Nephron (organoid): Measurements from ENCODE around the gene MTFMT.

Source experiments
- H3K27ac Mint-ChIP-seq, 3 experiments: 2 replicates each; pipeline ENCODE4 v1.8.0; 2020; ENCODE audit warnings: mixed read lengths in 3 of 3, mild to moderate bottlenecking in 2 of 3, moderate library complexity in 1 of 3
- H3K27me3 Mint-ChIP-seq: 2 replicates; pipeline ENCODE4 v1.8.0; 2021; ENCODE audit warnings: low read depth, mild to moderate bottlenecking, moderate library complexity, mixed read lengths
- H3K36me3 Mint-ChIP-seq: 2 replicates; pipeline ENCODE4 v1.8.0; 2020; ENCODE audit warnings: low read depth, mixed read lengths
- H3K4me1 Mint-ChIP-seq: 2 replicates; pipeline ENCODE4 v1.8.0; 2020; ENCODE audit warnings: mixed read lengths
- H3K4me3 Mint-ChIP-seq, 3 experiments: 2 replicates each; pipeline ENCODE4 v1.8.0; 2020; ENCODE audit warnings: mild to moderate bottlenecking in 3 of 3, mixed read lengths in 3 of 3, moderate library complexity in 2 of 3
- H3K9me3 Mint-ChIP-seq: 2 replicates; pipeline ENCODE4 v1.8.0; 2020; ENCODE audit warnings: mixed read lengths
- CTCF ChIP-seq, 3 experiments: fragments of 200-600 bp; sonication (generic); IDR thresholded peaks; one replicate each; pipeline ENCODE4 v1.5.0; 2021; ENCODE audit warnings: antibody characterized with exemption in 3 of 3; ENCODE audit not compliant: unreplicated experiment in 3 of 3

The MTFMT gene

GRCh38 chr15:65057549-65057940, 28.1 kb upstream of the MTFMT start:
- H3K36me3 Mint-ChIP-seq: peaks cover 53% of the 10 kb centered on the region
- peak overlapping the region in 2 of 3 experiments; percentile 50 to 94 for H3K27ac Mint-ChIP-seq
- no peak for TF ChIP-seq CTCF (IDR thresholded peaks at IDR 0.05; ENCODE audit: unreplicated experiment in 3 of 3)
- no peak overlapping the region for H3K4me3 Mint-ChIP-seq
- H3K27me3 Mint-ChIP-seq: no peaks in the 10 kb centered on the region
- peaks cover 11% of the 10 kb centered on the region for H3K4me1 Mint-ChIP-seq
- H3K9me3 Mint-ChIP-seq: no peaks in the 10 kb centered on the region

- peak overlapping the region; percentile 48 to 94 (median 50) for H3K27ac Mint-ChIP-seq
- H3K4me3 Mint-ChIP-seq: no peak overlapping the region
- H3K9me3 Mint-ChIP-seq: no peaks in the 10 kb centered on the region
- H3K4me1 Mint-ChIP-seq: peaks cover 7% of the 10 kb centered on the region
- no peak for TF ChIP-seq CTCF (IDR thresholded peaks at IDR 0.05; ENCODE audit: unreplicated experiment in 3 of 3)
- H3K27me3 Mint-ChIP-seq: no peaks in the 10 kb centered on the region
- H3K36me3 Mint-ChIP-seq: peaks cover 48% of the 10 kb centered on the region
These were observed 27.6 kb upstream of the MTFMT start for GRCh38 chr15:65056868-65057548.

GRCh38 chr15:65056106-65056505, 26.7 kb upstream of the MTFMT start:
- no peak overlapping the region for H3K4me3 Mint-ChIP-seq
- H3K9me3 Mint-ChIP-seq: no peaks in the 10 kb centered on the region
- H3K27me3 Mint-ChIP-seq: no peaks in the 10 kb centered on the region
- peaks cover 52% of the 10 kb centered on the region for H3K36me3 Mint-ChIP-seq
- peak overlapping the region; percentile 50 to 94 (median 59) for H3K27ac Mint-ChIP-seq
- H3K4me1 Mint-ChIP-seq: peaks cover 10% of the 10 kb centered on the region
- TF ChIP-seq CTCF (IDR thresholded peaks at IDR 0.05; ENCODE audit: unreplicated experiment in 3 of 3): no peak

GRCh38 chr15:65055201-65055870, 25.9 kb upstream of the MTFMT start:
- H3K27ac Mint-ChIP-seq: peak overlapping the region; percentile 50 to 94 (median 59)
- TF ChIP-seq CTCF (IDR thresholded peaks at IDR 0.05; ENCODE audit: unreplicated experiment in 3 of 3): no peak
- peaks cover 14% of the 10 kb centered on the region for H3K4me1 Mint-ChIP-seq
- H3K4me3 Mint-ChIP-seq: no peak overlapping the region
- H3K36me3 Mint-ChIP-seq: peaks cover 46% of the 10 kb centered on the region
- no peaks in the 10 kb centered on the region for H3K27me3 Mint-ChIP-seq
- H3K9me3 Mint-ChIP-seq: no peaks in the 10 kb centered on the region

- TF ChIP-seq CTCF (IDR thresholded peaks at IDR 0.05; ENCODE audit: unreplicated experiment in 3 of 3): peak; percentile 89 to 92 (median 91)
- H3K27me3 Mint-ChIP-seq: no peaks in the 10 kb centered on the region
These were observed 25.1 kb upstream of the MTFMT start for GRCh38 chr15:65054333-65055200.

More at GRCh38 chr15:65054333-65055200, 25.1 kb upstream of the MTFMT start:
- Mint-ChIP-seq H3K4me3 (no peak overlapping the region), H3K27ac (peak overlapping the region; percentile 27 to 62 (median 47)), H3K4me1 (peaks cover 21% of the 10 kb centered on the region), H3K36me3 (peaks cover 39% of the 10 kb centered on the region), H3K9me3 (no peaks in the 10 kb centered on the region)
